GM21737 (cell line): ENCODE results near the gene TRIM72.
"Not testable (repeated sequence)": the region's sequence is repeated elsewhere in the genome, so short reads cannot be mapped to it uniquely, and the experiment has no call there.

Experiments used
- ATAC-seq: cut with Tn5 transposase; IDR thresholded peaks from one replicate; pipeline ENCODE4 v1.9.1; 2021; ENCODE audit warnings: mild to moderate bottlenecking, moderate library complexity; ENCODE audit not compliant: unreplicated experiment

Gene TRIM72

GRCh38 chr16:31213342-31213741 lies 577 bp upstream of the TRIM72 start:
- ATAC-seq = no peak

GRCh38 chr16:31214708-31215286 lies 878 bp downstream of the TRIM72 start:
- no peak for ATAC-seq

GRCh38 chr16:31215287-31216162 lies 1.6 kb downstream of the TRIM72 start:
- no peak for ATAC-seq

- no peak for ATAC-seq
These were observed 2.7 kb downstream of the TRIM72 start, which contains the start of gene PYDC1 for GRCh38 chr16:31216422-31217135. Gene PYDC1 (minus strand): TSS chr16:31217135. CDS start chr16:31217028, 107 bp downstream.

- ATAC-seq = no peak
These were observed 3.2 kb downstream of the TRIM72 start for GRCh38 chr16:31217136-31217530.

GRCh38 chr16:31219154-31219741 lies 5.3 kb downstream of the TRIM72 start:
- no peak for ATAC-seq

GRCh38 chr16:31221357-31222160 lies 7.6 kb downstream of the TRIM72 start:
- ATAC-seq = no peak

- no peak for ATAC-seq
These were observed 9.1 kb downstream of the TRIM72 start for GRCh38 chr16:31223044-31223443.

- no peak for ATAC-seq
These were observed 10.4 kb downstream of the TRIM72 start for GRCh38 chr16:31224092-31224955.

- ATAC-seq = no peak
These were observed 11.3 kb downstream of the TRIM72 start for GRCh38 chr16:31225193-31225592.

- no peak for ATAC-seq
These were observed 14.3 kb downstream of the TRIM72 start for GRCh38 chr16:31228206-31228605.

GRCh38 chr16:31229501-31229900 lies 15.6 kb downstream of the TRIM72 start:
- ATAC-seq = no peak

- no peak for ATAC-seq
These were observed 24.1 kb downstream of the TRIM72 start for GRCh38 chr16:31238041-31238440.

GRCh38 chr16:31242206-31242605 lies 28.3 kb downstream of the TRIM72 start:
- no peak for ATAC-seq

GRCh38 chr16:31243734-31244670 lies 30.1 kb downstream of the TRIM72 start:
- no peak for ATAC-seq

GRCh38 chr16:31245598-31245997 lies 31.7 kb downstream of the TRIM72 start:
- not testable (repeated sequence) for ATAC-seq

GRCh38 chr16:31246296-31246695 lies 32.4 kb downstream of the TRIM72 start:
- no peak for ATAC-seq

GRCh38 chr16:31248344-31248743 lies 34.4 kb downstream of the TRIM72 start:
- no peak for ATAC-seq
